ENCODE results near the gene MAP3K2.

Gene MAP3K2

DNA sequence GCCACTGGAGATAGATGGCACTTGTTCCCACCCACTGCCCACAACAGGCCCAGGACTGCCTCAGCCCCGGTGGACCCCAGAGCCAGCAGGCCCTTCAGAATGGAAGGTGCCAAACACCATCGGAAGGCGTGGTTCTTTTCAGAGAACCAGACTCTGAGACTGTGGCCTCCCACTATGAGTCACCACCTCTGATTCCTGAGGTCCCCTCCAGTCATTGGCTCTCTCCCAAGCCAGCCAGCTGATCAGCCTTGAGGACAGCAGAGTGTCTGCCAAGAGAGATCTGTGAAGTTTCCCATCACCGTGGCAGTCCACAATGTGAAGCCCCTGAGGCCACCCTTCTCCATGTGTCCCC is 10.4 kb upstream of the MAP3K2 start:
- Histone ChIP-seq H3K4me3 (replicated peaks; ENCODE audit: low read depth, low read length) (no peak overlapping the region), H3K36me3 (ENCODE audit: control insufficient read depth, insufficient read depth, low read length) (no peaks in the 10 kb centered on the region), H3K27me3 (replicated peaks; ENCODE audit: control insufficient read depth, insufficient read depth, low read length) (no peaks in the 10 kb centered on the region)
- DNase-seq (ENCODE audit: extremely low read depth, insufficient read length): no peak
- TF ChIP-seq, protein P1, sequence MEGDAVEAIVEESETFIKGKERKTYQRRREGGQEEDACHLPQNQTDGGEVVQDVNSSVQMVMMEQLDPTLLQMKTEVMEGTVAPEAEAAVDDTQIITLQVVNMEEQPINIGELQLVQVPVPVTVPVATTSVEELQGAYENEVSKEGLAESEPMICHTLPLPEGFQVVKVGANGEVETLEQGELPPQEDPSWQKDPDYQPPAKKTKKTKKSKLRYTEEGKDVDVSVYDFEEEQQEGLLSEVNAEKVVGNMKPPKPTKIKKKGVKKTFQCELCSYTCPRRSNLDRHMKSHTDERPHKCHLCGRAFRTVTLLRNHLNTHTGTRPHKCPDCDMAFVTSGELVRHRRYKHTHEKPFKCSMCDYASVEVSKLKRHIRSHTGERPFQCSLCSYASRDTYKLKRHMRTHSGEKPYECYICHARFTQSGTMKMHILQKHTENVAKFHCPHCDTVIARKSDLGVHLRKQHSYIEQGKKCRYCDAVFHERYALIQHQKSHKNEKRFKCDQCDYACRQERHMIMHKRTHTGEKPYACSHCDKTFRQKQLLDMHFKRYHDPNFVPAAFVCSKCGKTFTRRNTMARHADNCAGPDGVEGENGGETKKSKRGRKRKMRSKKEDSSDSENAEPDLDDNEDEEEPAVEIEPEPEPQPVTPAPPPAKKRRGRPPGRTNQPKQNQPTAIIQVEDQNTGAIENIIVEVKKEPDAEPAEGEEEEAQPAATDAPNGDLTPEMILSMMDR (IDR thresholded peaks at IDR 0.05; ENCODE audit: insufficient read depth, low read length, poor library complexity, severe bottlenecking): no peak

DNA sequence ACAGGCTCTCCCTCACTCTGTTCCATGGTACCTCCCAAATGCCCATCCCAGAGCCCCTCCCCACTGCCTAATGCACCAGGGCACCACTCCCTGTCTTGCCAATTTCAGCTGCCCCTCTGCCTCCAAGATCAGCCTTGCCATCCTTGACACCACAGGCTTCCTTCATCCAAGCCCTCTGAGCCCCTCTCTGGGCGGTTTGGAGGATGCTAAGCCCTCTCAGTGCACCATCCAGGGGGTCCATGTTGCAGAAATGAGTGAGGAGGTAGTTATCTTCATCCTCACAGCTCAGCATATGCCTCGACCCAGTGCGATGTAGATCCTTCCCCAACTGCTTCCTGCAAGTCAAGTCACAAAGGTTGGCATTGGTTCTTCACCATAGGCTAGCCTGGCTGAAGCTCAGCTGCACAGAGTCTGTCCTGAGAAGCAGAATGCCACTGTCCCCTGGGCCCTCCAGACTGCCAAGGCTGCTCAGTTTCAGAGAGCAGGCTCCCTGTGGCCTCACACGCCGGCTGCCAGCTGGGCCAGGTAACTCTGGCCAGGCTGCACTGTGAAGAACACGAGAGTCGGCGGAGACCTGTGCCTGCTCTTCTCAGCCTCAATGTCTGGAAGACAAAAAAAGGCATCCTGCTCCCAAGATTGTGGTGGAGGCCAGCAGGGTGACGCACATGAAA is 9.9 kb upstream of the MAP3K2 start:
- no peaks in the 10 kb centered on the region for H3K27me3 ChIP-seq (replicated peaks; ENCODE audit: control insufficient read depth, insufficient read depth, low read length)
- no peak overlapping the region for H3K4me3 ChIP-seq (replicated peaks; ENCODE audit: low read depth, low read length)
- no peak for DNase-seq (ENCODE audit: extremely low read depth, insufficient read length)
- no peaks in the 10 kb centered on the region for H3K36me3 ChIP-seq (ENCODE audit: control insufficient read depth, insufficient read depth, low read length)
- TF ChIP-seq, protein P1 (IDR thresholded peaks at IDR 0.05; ENCODE audit: insufficient read depth, low read length, poor library complexity, severe bottlenecking): no peak

DNA sequence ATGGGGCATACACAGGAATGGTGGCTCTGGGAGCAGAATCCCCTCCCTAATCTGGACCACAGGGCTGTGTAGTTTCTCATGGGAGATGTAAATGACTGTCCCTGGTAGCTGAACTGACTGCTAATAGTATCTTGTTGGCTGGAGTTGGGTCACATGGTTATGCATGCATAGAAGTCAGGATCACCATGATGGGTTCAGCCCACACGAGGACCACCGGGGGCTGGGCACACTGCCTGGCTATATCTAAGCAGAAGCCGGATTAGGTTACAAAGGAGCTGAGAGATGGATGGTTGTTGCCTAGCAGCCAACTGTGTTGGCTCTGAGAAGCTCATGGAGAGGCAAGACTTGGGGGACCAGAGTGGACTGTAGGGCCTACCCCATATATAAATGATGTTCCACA is 6.7 kb upstream of the MAP3K2 start:
- H3K4me3 ChIP-seq (replicated peaks; ENCODE audit: low read depth, low read length): no peak overlapping the region
- no peak for DNase-seq (ENCODE audit: extremely low read depth, insufficient read length)
- TF ChIP-seq, protein P1 (IDR thresholded peaks at IDR 0.05; ENCODE audit: insufficient read depth, low read length, poor library complexity, severe bottlenecking): no peak
- no peaks in the 10 kb centered on the region for H3K36me3 ChIP-seq (ENCODE audit: control insufficient read depth, insufficient read depth, low read length)
- H3K27me3 ChIP-seq (replicated peaks; ENCODE audit: control insufficient read depth, insufficient read depth, low read length): no peaks in the 10 kb centered on the region

DNA sequence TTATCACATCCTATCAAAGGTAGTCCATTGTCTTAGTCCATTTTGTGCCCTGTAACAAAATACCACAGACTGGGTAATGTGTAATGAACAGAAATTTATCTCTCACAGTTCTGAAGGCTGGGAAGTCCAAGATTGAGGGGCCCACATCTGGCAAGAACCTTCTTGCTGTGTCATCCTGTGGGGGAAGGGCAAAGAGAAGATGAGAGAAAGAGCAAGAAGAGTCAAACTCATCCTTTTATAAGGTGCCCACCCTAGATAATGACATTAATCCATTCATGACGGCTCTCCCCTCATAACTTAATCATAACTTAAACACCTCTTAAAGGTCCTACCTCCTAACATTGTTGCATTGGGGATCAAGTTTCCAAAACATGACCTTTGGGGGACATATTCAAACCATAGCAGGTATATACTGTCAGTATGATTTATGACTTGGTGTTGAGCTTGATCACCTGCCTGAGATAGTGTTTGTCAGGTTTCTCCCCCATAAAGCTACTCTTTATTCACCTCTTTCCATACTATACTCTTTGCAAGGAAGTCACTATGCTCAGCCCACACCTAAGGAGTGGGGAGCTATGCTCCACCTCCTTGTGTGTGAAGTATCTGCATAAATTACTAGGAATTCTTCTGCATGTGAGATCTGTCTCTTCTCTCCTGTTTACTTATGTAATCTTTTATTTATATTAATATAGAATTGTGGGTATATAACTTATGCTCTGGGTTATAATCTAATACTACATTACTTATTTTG is 5.2 kb upstream of the MAP3K2 start:
- Histone ChIP-seq H3K4me3 (replicated peaks; ENCODE audit: low read depth, low read length) (no peak overlapping the region), H3K27me3 (replicated peaks; ENCODE audit: control insufficient read depth, insufficient read depth, low read length) (no peaks in the 10 kb centered on the region), H3K36me3 (ENCODE audit: control insufficient read depth, insufficient read depth, low read length) (no peaks in the 10 kb centered on the region)
- TF ChIP-seq, protein P1 (IDR thresholded peaks at IDR 0.05; ENCODE audit: insufficient read depth, low read length, poor library complexity, severe bottlenecking): no peak
- no peak for DNase-seq (ENCODE audit: extremely low read depth, insufficient read length)

DNA sequence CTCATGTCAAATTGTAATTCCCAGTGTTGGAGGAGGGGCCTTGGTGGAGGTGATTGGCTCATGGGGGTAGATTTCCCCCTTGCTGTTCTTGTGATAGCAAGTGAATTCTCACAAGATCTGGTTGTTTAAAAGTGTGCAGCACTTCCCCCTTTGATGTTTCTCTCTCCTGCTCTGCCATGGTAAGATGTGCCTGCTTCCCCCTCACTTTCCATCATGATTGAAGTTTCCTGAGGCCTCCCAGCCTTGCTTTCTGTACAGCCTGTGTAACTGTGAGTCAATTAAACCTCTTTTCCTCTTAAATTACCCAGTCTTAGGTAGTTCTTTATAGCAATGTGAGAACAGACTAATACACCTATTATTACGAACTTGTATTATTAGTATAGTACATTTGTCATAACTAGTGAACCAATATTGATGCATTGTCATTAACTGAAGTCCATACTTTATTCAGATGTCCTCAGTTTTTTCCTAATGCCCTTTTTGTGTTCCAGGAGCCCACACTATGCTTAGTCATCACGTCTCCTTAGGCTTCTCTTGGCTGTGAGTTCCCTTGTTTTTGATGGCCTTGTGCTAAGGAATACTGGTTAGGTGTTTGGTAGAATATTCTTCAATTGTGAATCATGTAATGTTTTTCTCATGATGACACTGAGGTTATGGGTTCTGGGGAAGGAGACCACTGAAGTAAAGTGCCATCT is 4.5 kb upstream of the MAP3K2 start:
- no peaks in the 10 kb centered on the region for H3K36me3 ChIP-seq (ENCODE audit: control insufficient read depth, insufficient read depth, low read length)
- TF ChIP-seq, protein P1 (IDR thresholded peaks at IDR 0.05; ENCODE audit: insufficient read depth, low read length, poor library complexity, severe bottlenecking): no peak
- no peak overlapping the region for H3K4me3 ChIP-seq (replicated peaks; ENCODE audit: low read depth, low read length)
- DNase-seq (ENCODE audit: extremely low read depth, insufficient read length): no peak
- H3K27me3 ChIP-seq (replicated peaks; ENCODE audit: control insufficient read depth, insufficient read depth, low read length): no peaks in the 10 kb centered on the region

Data from GM06990 (cell line).